ENCODE measurements around the gene KMT2B.

The KMT2B gene

DNA sequence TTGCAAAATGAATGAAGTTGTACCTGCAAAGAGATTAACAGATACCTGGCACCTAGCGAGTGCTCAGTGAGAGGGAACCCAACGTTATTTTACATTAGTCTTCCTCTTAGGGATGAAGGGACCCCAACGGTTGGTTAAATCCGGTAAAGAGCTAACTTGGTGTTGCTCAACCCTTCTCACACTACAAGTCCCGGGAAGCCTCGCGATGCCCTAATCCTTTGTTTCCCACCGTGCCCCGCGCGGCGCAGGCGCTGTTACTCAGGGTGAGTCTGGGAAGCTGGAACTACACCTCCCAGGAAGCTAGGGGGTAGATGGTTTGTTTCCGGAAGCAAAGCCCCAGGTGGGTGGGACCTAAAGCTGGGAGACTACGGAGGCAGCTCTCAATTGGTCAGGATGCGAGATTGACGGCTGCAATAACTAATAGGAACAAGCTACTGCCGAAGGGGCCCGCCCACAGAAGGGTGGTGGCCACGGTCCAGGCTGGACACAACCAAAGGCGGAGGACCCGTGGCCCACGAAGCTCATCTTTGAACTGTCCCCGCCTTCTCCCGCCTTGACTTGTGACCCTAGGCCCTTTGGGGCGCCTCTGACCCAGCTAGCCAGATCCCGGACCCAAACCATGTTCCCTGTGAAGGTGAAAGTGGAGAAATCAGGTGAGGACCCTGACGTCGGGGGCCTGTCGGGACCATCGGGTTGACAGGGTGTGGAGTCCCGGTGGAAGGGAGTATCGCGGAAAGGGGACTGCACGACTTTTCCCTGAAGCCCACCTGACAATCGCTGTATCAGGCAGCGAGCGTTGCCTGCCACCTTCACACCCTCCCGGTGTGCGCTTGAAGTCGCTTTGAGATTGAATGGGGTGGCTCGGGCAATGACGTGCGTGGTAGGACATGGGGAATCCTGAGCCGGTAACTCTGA, 30.6 kb downstream of the KMT2B start, which contains the start of gene LIN37:
LIN37 (plus strand) TSS at position 471 of the 915 bp plus-strand sequence; CDS start at position 620, 149 bp downstream.
- Histone ChIP-seq H3K9me3 (ENCODE audit: low read length) (no peaks in the 10 kb centered on the region), H3K27me3 (ENCODE audit: insufficient read depth, low read length) (no peaks in the 10 kb centered on the region), H3K79me2 (ENCODE audit: insufficient read depth, low read length) (no peaks in the 10 kb centered on the region), H3K27ac (ENCODE audit: low read depth, low read length, poor library complexity, severe bottlenecking) (peak within 1 kb of the TSS; percentile 22), H3K9ac (ENCODE audit: low read length) (peak within 1 kb of the TSS; percentile 78), H3F3A (ENCODE audit: insufficient read depth, low read length) (no peaks in the 10 kb centered on the region), H2AFZ (ENCODE audit: low read length) (no peak within 1 kb of the TSS), H3K9me2 (ENCODE audit: low read depth, low read length) (no peaks in the 10 kb centered on the region), H4K20me1 (ENCODE audit: insufficient read depth, low read length) (no peaks in the 10 kb centered on the region), H3K4me2 (ENCODE audit: low read length) (peak within 1 kb of the TSS; percentile 85), H3K36me3 (ENCODE audit: insufficient read depth, low read length) (0 out of 2 replicates have a peak, but pooled peaks cover 3% of the 10 kb centered on the region), H3K4me1 (ENCODE audit: insufficient read depth, low read length, severe bottlenecking) (peaks cover 41% of the 10 kb centered on the region), H3K4me3 (ENCODE audit: low read depth, low read length, poor library complexity, severe bottlenecking) (peak within 1 kb of the TSS; percentile 86)
- TF ChIP-seq, protein P1, sequence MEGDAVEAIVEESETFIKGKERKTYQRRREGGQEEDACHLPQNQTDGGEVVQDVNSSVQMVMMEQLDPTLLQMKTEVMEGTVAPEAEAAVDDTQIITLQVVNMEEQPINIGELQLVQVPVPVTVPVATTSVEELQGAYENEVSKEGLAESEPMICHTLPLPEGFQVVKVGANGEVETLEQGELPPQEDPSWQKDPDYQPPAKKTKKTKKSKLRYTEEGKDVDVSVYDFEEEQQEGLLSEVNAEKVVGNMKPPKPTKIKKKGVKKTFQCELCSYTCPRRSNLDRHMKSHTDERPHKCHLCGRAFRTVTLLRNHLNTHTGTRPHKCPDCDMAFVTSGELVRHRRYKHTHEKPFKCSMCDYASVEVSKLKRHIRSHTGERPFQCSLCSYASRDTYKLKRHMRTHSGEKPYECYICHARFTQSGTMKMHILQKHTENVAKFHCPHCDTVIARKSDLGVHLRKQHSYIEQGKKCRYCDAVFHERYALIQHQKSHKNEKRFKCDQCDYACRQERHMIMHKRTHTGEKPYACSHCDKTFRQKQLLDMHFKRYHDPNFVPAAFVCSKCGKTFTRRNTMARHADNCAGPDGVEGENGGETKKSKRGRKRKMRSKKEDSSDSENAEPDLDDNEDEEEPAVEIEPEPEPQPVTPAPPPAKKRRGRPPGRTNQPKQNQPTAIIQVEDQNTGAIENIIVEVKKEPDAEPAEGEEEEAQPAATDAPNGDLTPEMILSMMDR (IDR thresholded peaks at IDR 0.05; ENCODE audit: low read length), result no peak
- no peak for TF ChIP-seq EZH2 (IDR thresholded peaks at IDR 0.05; ENCODE audit: borderline replicate concordance, low read length)

DNA sequence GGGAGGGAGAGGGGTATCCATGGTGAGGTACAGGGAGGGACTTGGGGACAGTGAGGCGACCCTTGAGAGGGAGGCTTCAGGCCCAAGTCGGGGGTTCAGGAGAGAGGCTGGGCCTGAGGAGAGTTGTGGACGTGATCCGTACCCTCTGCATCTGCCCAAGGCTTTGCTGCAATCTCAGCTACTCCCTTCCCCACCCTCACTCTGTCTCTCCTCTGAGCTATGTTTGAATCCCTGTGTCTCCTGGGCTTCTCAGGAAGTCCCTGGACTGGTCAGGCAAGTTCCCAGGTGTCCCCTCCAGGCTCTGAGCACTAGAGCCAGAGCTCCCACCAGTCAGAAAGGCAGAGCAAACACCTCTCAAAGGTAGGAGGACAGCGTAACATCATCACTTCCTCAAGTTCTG, 32.4 kb downstream of the KMT2B start:
- H4K20me1 ChIP-seq (ENCODE audit: insufficient read depth, low read length), result no peaks in the 10 kb centered on the region
- no peaks in the 10 kb centered on the region for H3K9me2 ChIP-seq (ENCODE audit: low read depth, low read length)
- H3K4me1 ChIP-seq (ENCODE audit: insufficient read depth, low read length, severe bottlenecking), result peaks cover 29% of the 10 kb centered on the region
- no peaks in the 10 kb centered on the region for H3K79me2 ChIP-seq (ENCODE audit: insufficient read depth, low read length)
- no peak overlapping the region for H3K27ac ChIP-seq (ENCODE audit: low read depth, low read length, poor library complexity, severe bottlenecking)
- H3K9ac ChIP-seq (ENCODE audit: low read length), result no peak overlapping the region
- no peak overlapping the region for H3K4me3 ChIP-seq (ENCODE audit: low read depth, low read length, poor library complexity, severe bottlenecking)
- no peak overlapping the region for H3K4me2 ChIP-seq (ENCODE audit: low read length)
- H3K36me3 ChIP-seq (ENCODE audit: insufficient read depth, low read length), result 0 out of 2 replicates have a peak, but pooled peaks cover 3% of the 10 kb centered on the region
- TF ChIP-seq EZH2 (IDR thresholded peaks at IDR 0.05; ENCODE audit: borderline replicate concordance, low read length), result no peak
- TF ChIP-seq, protein P1 (IDR thresholded peaks at IDR 0.05; ENCODE audit: low read length), result no peak
- H2AFZ ChIP-seq (ENCODE audit: low read length), result no peak overlapping the region
- no peaks in the 10 kb centered on the region for H3K9me3 ChIP-seq (ENCODE audit: low read length)
- H3F3A ChIP-seq (ENCODE audit: insufficient read depth, low read length), result no peaks in the 10 kb centered on the region
- H3K27me3 ChIP-seq (ENCODE audit: insufficient read depth, low read length), result no peaks in the 10 kb centered on the region

DNA sequence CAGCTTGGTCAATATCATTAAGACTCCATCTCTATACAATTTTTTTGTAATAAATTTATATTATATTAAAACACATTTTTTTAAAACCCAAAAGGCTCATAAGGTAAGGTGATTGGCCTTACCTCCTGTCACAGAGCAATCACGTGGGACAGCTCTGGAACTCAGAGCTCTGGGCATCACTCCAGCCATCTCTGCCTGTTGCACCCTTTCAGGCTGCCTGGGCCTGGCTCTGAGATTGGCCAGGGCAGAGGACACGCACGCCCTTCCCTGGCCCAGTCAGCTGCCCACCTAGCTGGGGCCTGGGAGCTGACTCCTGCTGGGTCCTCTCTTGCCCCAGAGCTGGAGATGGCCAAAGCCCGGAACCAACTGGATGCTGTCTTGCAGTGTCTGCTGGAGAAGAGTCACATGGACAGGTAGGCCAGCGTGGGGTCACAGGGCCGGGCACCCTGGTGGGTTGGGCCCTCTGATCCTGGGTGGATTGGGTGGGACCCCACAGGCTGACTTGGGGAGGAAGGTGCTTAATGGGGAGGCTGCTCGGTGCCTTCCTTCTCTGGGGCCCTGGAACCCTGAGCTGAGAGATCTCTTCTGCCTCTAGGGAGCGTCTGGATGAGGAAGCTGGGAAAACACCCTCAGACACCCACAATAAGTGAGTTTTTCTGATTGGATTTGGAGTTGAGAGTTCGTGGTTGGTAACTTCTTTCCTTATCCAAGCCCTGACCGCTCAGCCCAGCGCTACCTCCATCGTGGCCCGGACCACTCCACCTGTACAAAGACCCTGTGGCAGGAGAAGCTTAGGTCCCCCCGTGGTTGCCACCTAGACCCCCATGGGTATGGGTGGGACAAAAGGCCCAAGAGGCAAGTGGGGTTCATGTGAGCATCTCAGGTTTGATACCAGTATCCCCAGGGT, 34.3 kb downstream of the KMT2B start:
- H3F3A ChIP-seq (ENCODE audit: insufficient read depth, low read length), result no peaks in the 10 kb centered on the region
- TF ChIP-seq, protein P1 (IDR thresholded peaks at IDR 0.05; ENCODE audit: low read length), result no peak
- TF ChIP-seq EZH2 (IDR thresholded peaks at IDR 0.05; ENCODE audit: borderline replicate concordance, low read length), result no peak
- H3K9me3 ChIP-seq (ENCODE audit: low read length), result no peaks in the 10 kb centered on the region
- H3K79me2 ChIP-seq (ENCODE audit: insufficient read depth, low read length), result no peaks in the 10 kb centered on the region
- 0 out of 2 replicates have a peak, but pooled peaks cover 3% of the 10 kb centered on the region for H3K36me3 ChIP-seq (ENCODE audit: insufficient read depth, low read length)
- H2AFZ ChIP-seq (ENCODE audit: low read length), result no peak overlapping the region
- no peak overlapping the region for H3K4me2 ChIP-seq (ENCODE audit: low read length)
- H3K9me2 ChIP-seq (ENCODE audit: low read depth, low read length), result no peaks in the 10 kb centered on the region
- no peak overlapping the region for H3K4me3 ChIP-seq (ENCODE audit: low read depth, low read length, poor library complexity, severe bottlenecking)
- H3K4me1 ChIP-seq (ENCODE audit: insufficient read depth, low read length, severe bottlenecking), result peaks cover 18% of the 10 kb centered on the region
- H3K27me3 ChIP-seq (ENCODE audit: insufficient read depth, low read length), result no peaks in the 10 kb centered on the region
- no peak overlapping the region for H3K27ac ChIP-seq (ENCODE audit: low read depth, low read length, poor library complexity, severe bottlenecking)
- H4K20me1 ChIP-seq (ENCODE audit: insufficient read depth, low read length), result no peaks in the 10 kb centered on the region
- H3K9ac ChIP-seq (ENCODE audit: low read length), result no peak overlapping the region

Measured in OCI-LY1 (cell line).